Left ventricle myocardium inferior (tissue), 1 donor: ENCODE measurements around the gene TRAFD1. TPM values are rescaled to one million over a fixed set of nuclear protein-coding genes. Genes with fewer than 3 reads are reported as not detected.

Experiments used
- DNase-seq: peaks from one replicate; pipeline ENCODE4 v3.0.0-alpha.2; 2020
- H3K27ac ChIP-seq: fragments of 200-600 bp; replicated peaks from 2 replicates; pipeline ENCODE4 v1.8.0; 2021
- H3K27me3 ChIP-seq: fragments of 200-600 bp; 2 replicates; pipeline ENCODE4 v1.8.0; 2021; ENCODE audit warnings: low read depth
- H3K36me3 ChIP-seq: fragments of 200-600 bp; 2 replicates; pipeline ENCODE4 v1.8.0; 2021
- H3K4me1 ChIP-seq: fragments of 200-600 bp; 2 replicates; pipeline ENCODE4 v1.8.0; 2021
- H3K4me3 ChIP-seq: fragments of 200-600 bp; 2 replicates; pipeline ENCODE4 v1.8.0; 2021; ENCODE audit warnings: mild to moderate bottlenecking, moderate library complexity
- H3K9me3 ChIP-seq: fragments of 200-600 bp; replicated peaks from 2 replicates; pipeline ENCODE4 v1.8.0; 2021
- intact Hi-C: fragments of 100-400 bp; cut with micrococcal nuclease; formaldehyde crosslinking; loops from one replicate; pipeline ENCODE4 v1.11.0; 2022
- total RNA-seq: library from RNA; stranded (reverse); fragmentation: NEBNext Ultra II Directional; extraction: Animal tissue kit (Norgen Biotek cat#: 25700); gene quantifications from one replicate; pipeline ENCODE4 v1.2.1, GENCODE V29; 2021
- TF ChIP-seq, protein P1 (sequence below): fragments of 200-600 bp; IDR thresholded peaks from 2 replicates; pipeline ENCODE4 v1.8.0; 2021; ENCODE audit warnings: antibody characterized with exemption, mild to moderate bottlenecking, borderline replicate concordance
- donor health status: DM: no; HTN: yes; CAD: no; lungs with severe emphysema.

Gene TRAFD1
- total RNA-seq, 1 donor from 2014 or later, result 19.8 TPM

DNA sequence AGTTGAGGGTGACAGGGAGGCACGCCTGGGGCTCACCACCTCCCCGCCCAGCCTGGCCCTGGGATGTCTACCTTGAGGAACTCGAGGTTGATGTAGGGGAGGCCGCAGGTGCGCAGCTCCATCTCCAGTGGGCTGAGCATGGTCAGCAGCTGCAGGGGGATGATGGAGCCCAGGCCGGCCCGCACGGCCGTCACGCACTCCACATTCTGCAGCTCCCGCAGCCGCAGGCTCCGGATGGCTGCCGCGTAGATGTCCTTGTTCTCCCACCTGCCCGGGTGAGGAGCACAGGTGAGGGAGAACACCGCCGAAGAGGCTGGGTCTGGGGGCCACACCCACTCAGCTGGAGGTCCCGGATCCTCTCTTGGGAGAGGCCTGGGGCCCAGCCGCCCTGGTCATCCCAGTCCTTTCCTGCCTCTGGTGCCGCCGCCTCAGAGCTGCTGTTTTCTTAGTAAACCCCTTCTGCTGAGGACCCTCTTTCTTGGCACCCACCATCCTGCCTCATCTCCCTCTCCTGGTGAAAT, 38.2 kb downstream of the TRAFD1 start:
- H3K36me3 ChIP-seq, result peaks cover 62% of the 10 kb centered on the region
- no peak overlapping the region for H3K4me3 ChIP-seq
- H3K9me3 ChIP-seq, result peaks cover 7% of the 10 kb centered on the region
- no peak overlapping the region for H3K27ac ChIP-seq
- no peaks in the 10 kb centered on the region for H3K4me1 ChIP-seq
- DNase-seq, result no peak
- no peaks in the 10 kb centered on the region for H3K27me3 ChIP-seq
- intact Hi-C loops, result no loop called here
- TF ChIP-seq, protein P1, sequence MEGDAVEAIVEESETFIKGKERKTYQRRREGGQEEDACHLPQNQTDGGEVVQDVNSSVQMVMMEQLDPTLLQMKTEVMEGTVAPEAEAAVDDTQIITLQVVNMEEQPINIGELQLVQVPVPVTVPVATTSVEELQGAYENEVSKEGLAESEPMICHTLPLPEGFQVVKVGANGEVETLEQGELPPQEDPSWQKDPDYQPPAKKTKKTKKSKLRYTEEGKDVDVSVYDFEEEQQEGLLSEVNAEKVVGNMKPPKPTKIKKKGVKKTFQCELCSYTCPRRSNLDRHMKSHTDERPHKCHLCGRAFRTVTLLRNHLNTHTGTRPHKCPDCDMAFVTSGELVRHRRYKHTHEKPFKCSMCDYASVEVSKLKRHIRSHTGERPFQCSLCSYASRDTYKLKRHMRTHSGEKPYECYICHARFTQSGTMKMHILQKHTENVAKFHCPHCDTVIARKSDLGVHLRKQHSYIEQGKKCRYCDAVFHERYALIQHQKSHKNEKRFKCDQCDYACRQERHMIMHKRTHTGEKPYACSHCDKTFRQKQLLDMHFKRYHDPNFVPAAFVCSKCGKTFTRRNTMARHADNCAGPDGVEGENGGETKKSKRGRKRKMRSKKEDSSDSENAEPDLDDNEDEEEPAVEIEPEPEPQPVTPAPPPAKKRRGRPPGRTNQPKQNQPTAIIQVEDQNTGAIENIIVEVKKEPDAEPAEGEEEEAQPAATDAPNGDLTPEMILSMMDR, result no peak

DNA sequence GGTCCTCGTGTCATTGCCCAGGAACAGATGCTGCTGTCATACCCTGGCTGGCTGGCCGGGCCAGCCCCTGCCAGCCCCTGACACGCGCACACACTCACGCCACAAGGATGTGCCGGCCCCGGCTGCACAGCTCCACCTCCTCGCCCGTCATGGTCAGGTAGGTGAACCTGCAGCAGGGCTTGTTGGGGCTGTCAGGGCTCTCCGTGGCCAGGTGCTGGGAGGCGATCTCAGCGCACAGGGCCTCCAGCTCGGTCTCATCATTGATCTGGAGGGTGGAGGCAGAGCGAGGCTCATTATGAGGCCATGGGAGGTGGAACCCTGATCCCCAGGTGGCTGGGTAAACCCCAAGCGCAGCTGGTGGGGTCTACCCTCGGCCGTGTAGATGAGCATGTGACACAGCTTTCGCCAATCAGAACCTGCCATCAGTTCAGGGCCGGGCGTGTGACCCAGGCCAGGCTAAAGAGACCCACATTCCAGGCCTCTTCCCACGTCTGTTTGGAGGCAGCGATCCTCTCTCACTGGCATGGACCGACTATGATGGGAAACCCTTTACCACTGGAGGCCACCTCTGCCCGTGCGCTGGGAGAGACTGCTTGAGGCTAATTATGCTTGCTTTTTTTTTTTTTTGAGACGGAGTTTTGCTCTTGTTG, 38.8 kb downstream of the TRAFD1 start:
- H3K36me3 ChIP-seq, result peaks cover 62% of the 10 kb centered on the region
- no peak overlapping the region for H3K27ac ChIP-seq
- no peaks in the 10 kb centered on the region for H3K4me1 ChIP-seq
- intact Hi-C loops, result no loop called here
- TF ChIP-seq, protein P1, result no peak
- no peak overlapping the region for H3K4me3 ChIP-seq
- DNase-seq, result no peak
- H3K9me3 ChIP-seq, result peaks cover 1% of the 10 kb centered on the region
- H3K27me3 ChIP-seq, result no peaks in the 10 kb centered on the region

DNA sequence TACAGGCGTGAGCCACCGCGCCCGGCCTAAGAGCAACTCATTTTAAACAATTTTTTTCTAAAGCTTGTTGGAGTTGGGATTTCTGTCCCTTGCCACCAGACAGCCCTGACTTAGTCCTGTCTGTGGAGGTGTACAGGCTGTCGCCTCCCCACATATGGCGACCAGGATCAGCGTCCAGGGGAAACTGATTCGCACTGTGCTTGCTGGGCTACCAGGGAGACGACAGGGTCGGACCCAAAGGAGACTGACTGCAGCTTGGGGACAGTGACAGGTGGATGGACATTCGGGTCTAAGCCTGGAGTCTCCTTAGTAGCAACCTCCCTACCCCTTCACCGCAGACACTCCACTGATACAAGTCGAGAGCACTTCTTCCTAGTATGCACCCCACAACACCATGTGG, 40.3 kb downstream of the TRAFD1 start:
- no peak for DNase-seq
- no peaks in the 10 kb centered on the region for H3K27me3 ChIP-seq
- H3K4me1 ChIP-seq, result peaks cover 7% of the 10 kb centered on the region
- H3K4me3 ChIP-seq, result no peak overlapping the region
- no peak overlapping the region for H3K27ac ChIP-seq
- intact Hi-C loops, result no loop called here
- peaks cover 60% of the 10 kb centered on the region for H3K36me3 ChIP-seq
- no peaks in the 10 kb centered on the region for H3K9me3 ChIP-seq
- TF ChIP-seq, protein P1, result no peak

DNA sequence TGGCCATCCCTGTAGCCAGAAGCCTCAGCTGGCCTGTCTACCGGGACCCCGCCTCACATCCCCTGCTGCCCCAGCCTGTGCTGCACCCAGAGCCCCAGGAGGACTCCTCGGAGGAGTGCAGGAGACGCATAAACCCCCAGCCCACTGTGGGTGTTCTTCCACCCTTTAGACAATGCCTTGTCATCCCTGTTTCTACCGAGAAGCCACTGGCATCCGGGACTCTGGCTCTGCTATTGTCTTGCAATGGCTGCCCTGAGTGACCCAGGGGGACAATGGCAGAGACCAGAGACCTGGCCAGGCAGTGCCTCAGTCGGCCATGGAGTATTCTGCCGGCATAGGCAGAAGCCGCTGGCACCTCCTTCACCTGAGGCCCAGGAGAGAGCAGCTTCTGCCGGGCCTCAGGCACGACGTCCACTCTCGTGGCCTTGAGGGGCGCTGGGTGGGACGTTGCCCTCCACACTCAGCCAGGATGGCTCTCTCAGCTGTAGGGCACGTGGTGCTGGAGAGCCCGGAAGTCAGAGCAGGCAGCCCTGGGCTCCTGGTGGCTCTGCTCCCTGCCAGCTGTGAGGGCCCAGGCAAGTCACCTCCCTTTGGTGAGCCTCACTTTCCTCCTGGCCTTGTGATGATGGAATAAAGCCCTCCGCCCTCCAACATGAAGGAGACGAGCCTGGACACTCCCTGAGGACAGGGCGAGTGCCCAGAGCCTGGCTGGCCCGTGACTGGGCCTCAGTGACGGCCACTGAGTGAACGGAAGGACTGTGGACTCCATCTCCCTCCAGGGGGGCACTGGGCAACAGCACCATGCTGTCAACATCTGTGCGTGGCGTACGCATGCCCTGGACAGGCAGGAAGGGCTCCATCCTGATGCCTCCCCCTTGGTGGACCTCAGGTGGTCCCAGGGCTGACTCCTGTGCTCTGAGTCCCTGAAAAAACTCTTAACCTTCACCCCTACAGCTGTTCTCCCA, 41.0 kb downstream of the TRAFD1 start:
- Histone ChIP-seq H3K27ac (no peak overlapping the region), H3K9me3 (no peaks in the 10 kb centered on the region), H3K4me1 (peaks cover 11% of the 10 kb centered on the region), H3K36me3 (peaks cover 60% of the 10 kb centered on the region), H3K27me3 (no peaks in the 10 kb centered on the region), H3K4me3 (no peak overlapping the region)
- DNase-seq, result no peak
- intact Hi-C loops, result no loop called here
- TF ChIP-seq, protein P1, result no peak

DNA sequence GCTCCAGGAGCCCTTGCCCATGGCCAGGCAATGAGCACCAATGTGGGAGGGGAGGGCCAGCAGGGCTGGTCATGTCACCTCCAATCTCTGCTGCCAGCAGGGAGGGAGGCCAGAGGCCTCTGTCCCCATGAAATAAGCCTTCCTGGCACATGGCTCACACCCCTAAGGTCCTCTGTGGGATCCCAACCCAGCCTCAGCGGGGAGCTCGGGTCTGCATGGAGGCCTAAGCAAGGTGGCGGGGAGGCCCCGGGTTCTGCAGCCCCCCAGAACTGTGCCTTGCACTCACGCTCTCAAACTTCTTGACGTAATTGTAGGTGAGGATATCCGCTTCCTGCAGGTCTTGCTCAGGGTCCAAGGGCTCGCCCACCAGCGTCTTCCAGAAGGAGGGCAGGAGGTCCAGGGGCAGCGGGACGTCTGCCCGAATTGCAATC, 41.7 kb downstream of the TRAFD1 start:
- Histone ChIP-seq H3K9me3 (no peaks in the 10 kb centered on the region), H3K27me3 (no peaks in the 10 kb centered on the region), H3K4me3 (no peak overlapping the region), H3K4me1 (peaks cover 11% of the 10 kb centered on the region), H3K27ac (no peak overlapping the region), H3K36me3 (peaks cover 60% of the 10 kb centered on the region)
- TF ChIP-seq, protein P1, result no peak
- no peak for DNase-seq
- intact Hi-C loops, result no loop called here
